NCI-H82 treated with DMSO at 0.1 percent for 48 hours (cell line): Measurements from ENCODE around the gene ELK1.
"Not testable (repeated sequence)": the region's sequence is repeated elsewhere in the genome, so short reads cannot be mapped to it uniquely, and the experiment has no call there.

Experiments
- DNase-seq: peaks from one replicate; lab custom pipeline; 2025; ENCODE audit not compliant: unreplicated experiment; lab: John Stamatoyannopoulos, UW

ELK1 gene

GRCh38 chrX:47650164-47651042 lies at the start of gene ELK1:
Gene ELK1, minus strand, starts transcription at chrX:47650563. Its CDS starts 9,122 bp downstream, at chrX:47641441.
- DNase-seq = peak; percentile 93

- DNase-seq = no peak
Measured at GRCh38 chrX:47697181-47697580, 46.8 kb upstream of the ELK1 start.

- no peak for DNase-seq
Measured at GRCh38 chrX:47690175-47690574, 39.8 kb upstream of the ELK1 start.

- no peak for DNase-seq
Measured at GRCh38 chrX:47687263-47687662, 36.9 kb upstream of the ELK1 start.

GRCh38 chrX:47683829-47684205 lies 33.5 kb upstream of the ELK1 start:
- no peak for DNase-seq

GRCh38 chrX:47683184-47683828 lies 32.9 kb upstream of the ELK1 start:
- no peak for DNase-seq

- DNase-seq = not testable (repeated sequence)
Measured at GRCh38 chrX:47675959-47676859, 25.8 kb upstream of the ELK1 start.

- no peak for DNase-seq
Measured at GRCh38 chrX:47674776-47675175, 24.4 kb upstream of the ELK1 start.

GRCh38 chrX:47665797-47666196 lies 15.4 kb upstream of the ELK1 start:
- not testable (repeated sequence) for DNase-seq

- DNase-seq = peak; percentile 77
Measured at GRCh38 chrX:47664737-47665136, 14.4 kb upstream of the ELK1 start.

- no peak for DNase-seq
Measured at GRCh38 chrX:47662144-47662657, 11.8 kb upstream of the ELK1 start.

- no peak for DNase-seq
Measured at GRCh38 chrX:47661539-47661938, 11.2 kb upstream of the ELK1 start.

- no peak for DNase-seq
Measured at GRCh38 chrX:47659421-47659726, 9.0 kb upstream of the ELK1 start.

GRCh38 chrX:47658684-47659420 lies 8.5 kb upstream of the ELK1 start, which contains the start of gene UXT:
Gene UXT, minus strand, starts transcription at chrX:47659180. Its CDS starts 253 bp downstream, at chrX:47658927.
- DNase-seq = peak; percentile 96

GRCh38 chrX:47658301-47658683 lies 7.9 kb upstream of the ELK1 start:
- DNase-seq = no peak

- no peak for DNase-seq
Measured at GRCh38 chrX:47651043-47651905, 911 bp upstream of the ELK1 start.

GRCh38 chrX:47649781-47650163 lies 591 bp downstream of the ELK1 start:
- no peak for DNase-seq

GRCh38 chrX:47649271-47649670 lies 1.1 kb downstream of the ELK1 start:
- DNase-seq = no peak

- no peak for DNase-seq
Measured at GRCh38 chrX:47648376-47648775, 2.0 kb downstream of the ELK1 start.

- no peak for DNase-seq
Measured at GRCh38 chrX:47646636-47647035, 3.7 kb downstream of the ELK1 start.
